Astrocyte (in vitro differentiated cells and primary cell): ENCODE results near the gene CHCHD6.

Source experiments
- EZH2 ChIP-seq: IDR thresholded peaks from 2 replicates; pipeline ENCODE4 v1.6.1; 2012; ENCODE audit warnings: mild to moderate bottlenecking, low read length, inconsistent platforms; ENCODE audit not compliant: insufficient read depth
- TF ChIP-seq, protein P1 (sequence below): IDR thresholded peaks from 2 replicates; pipeline ENCODE4 v1.5.1; 2011; ENCODE audit warnings: low read depth, mild to moderate bottlenecking, inconsistent platforms, low read length, moderate library complexity; ENCODE audit not compliant: insufficient read depth

- no peak for TF ChIP-seq EZH2
- TF ChIP-seq, protein P1, sequence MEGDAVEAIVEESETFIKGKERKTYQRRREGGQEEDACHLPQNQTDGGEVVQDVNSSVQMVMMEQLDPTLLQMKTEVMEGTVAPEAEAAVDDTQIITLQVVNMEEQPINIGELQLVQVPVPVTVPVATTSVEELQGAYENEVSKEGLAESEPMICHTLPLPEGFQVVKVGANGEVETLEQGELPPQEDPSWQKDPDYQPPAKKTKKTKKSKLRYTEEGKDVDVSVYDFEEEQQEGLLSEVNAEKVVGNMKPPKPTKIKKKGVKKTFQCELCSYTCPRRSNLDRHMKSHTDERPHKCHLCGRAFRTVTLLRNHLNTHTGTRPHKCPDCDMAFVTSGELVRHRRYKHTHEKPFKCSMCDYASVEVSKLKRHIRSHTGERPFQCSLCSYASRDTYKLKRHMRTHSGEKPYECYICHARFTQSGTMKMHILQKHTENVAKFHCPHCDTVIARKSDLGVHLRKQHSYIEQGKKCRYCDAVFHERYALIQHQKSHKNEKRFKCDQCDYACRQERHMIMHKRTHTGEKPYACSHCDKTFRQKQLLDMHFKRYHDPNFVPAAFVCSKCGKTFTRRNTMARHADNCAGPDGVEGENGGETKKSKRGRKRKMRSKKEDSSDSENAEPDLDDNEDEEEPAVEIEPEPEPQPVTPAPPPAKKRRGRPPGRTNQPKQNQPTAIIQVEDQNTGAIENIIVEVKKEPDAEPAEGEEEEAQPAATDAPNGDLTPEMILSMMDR = no peak
Measured at GRCh38 chr3:126938520-126939337, 234.7 kb downstream of the CHCHD6 start.
